ENCODE results near the gene UBE3A. TPM values are rescaled to one million over a fixed set of nuclear protein-coding genes. Genes with fewer than 3 reads are reported as not detected.

Gene UBE3A
- polyA plus RNA-seq, 2 of the 4 experiments (the other 2 are of a cell fraction): 22.3 to 42.2 TPM

GRCh38 chr15:25486051-25486450 is 47.2 kb upstream of the UBE3A start (continued):
- TF ChIP-seq REST (IDR thresholded peaks at IDR 0.05) (no peak), RARB (CRISPR knock-in tag; IDR thresholded peaks at IDR 0.05) (no peak), POLR2A (IDR thresholded peaks at IDR 0.05; ENCODE audit: low read length) (no peak)

- 14% methylated on average over 14 of the region's 14 CpGs for WGBS (ENCODE audit: missing lambda C conversion rate)
- no peak overlapping the region for H3K4me3 ChIP-seq
- ATAC-seq: no peak
- FAIRE-seq: no peak
- CTCF ChIA-PET: no interaction called here
- TF ChIP-seq EP300 (IDR thresholded peaks at IDR 0.05) (no peak), NPAS2 (CRISPR knock-in tag; IDR thresholded peaks at IDR 0.05; ENCODE audit: borderline replicate concordance) (no peak), PHF8 (IDR thresholded peaks at IDR 0.05; ENCODE audit: borderline replicate concordance, low read depth) (no peak), RNF2 (IDR thresholded peaks at IDR 0.05; ENCODE audit: borderline replicate concordance, low read depth) (no peak), REST (IDR thresholded peaks at IDR 0.05) (no peak), NFE2L2 (conservative IDR thresholded peaks at IDR 0.05; ENCODE audit: low read length) (no peak), MYC (IDR thresholded peaks at IDR 0.05; ENCODE audit: borderline replicate concordance, low read length) (no peak)
- no peaks in the 10 kb centered on the region for H3K4me1 ChIP-seq
- POLR2A ChIA-PET: no interaction called here
- no peak overlapping the region for H3K4me2 ChIP-seq
- H3K27ac ChIP-seq: no peak overlapping the region
- no peak for DNase-seq (ENCODE audit: low read depth in 1 of 2, low spot score in 1 of 2)
- H3K9me3 ChIP-seq: no peaks in the 10 kb centered on the region
Observed at GRCh38 chr15:25481208-25481859, 42.5 kb upstream of the UBE3A start.

GRCh38 chr15:25478313-25478712 is 39.5 kb upstream of the UBE3A start:
- ATAC-seq (no peak), FAIRE-seq (no peak), DNase-seq (ENCODE audit: low read depth in 1 of 2, low spot score in 1 of 2) (no peak)
- no peak overlapping the region for H3K4me2 ChIP-seq
- no peak overlapping the region for H3K4me3 ChIP-seq
- H3K27ac ChIP-seq: no peak overlapping the region
- no peaks in the 10 kb centered on the region for H3K9me3 ChIP-seq
- WGBS (ENCODE audit: missing lambda C conversion rate): 41% methylated on average over 3 of the region's 3 CpGs
- ChIA-PET POLR2A (no interaction called here), CTCF (interaction anchor here (0.6 kb wide), 1 partner anchor 980 kb away, joined by 3 read pairs; no protein-coding TSS in a partner anchor)
- no peaks in the 10 kb centered on the region for H3K4me1 ChIP-seq
- no peak for TF ChIP-seq KDM1A (IDR thresholded peaks at IDR 0.05; ENCODE audit: low read depth)
- TF ChIP-seq NFE2L2 (conservative IDR thresholded peaks at IDR 0.05; ENCODE audit: low read length): 0 out of 2 replicates have a peak, but pooled peaks have one; percentile 19
- TF ChIP-seq MAFK (IDR thresholded peaks at IDR 0.05; ENCODE audit: partially characterized antibody): peak; percentile 25

GRCh38 chr15:25477816-25478215 is 39.0 kb upstream of the UBE3A start:
- Histone ChIP-seq H3K4me3 (no peak overlapping the region), H3K9me3 (no peaks in the 10 kb centered on the region), H3K4me1 (no peaks in the 10 kb centered on the region), H3K4me2 (no peak overlapping the region), H3K27ac (no peak overlapping the region)
- ATAC-seq (no peak), DNase-seq (ENCODE audit: low read depth in 1 of 2, low spot score in 1 of 2) (no peak), FAIRE-seq (no peak)
- TF ChIP-seq MYC (IDR thresholded peaks at IDR 0.05; ENCODE audit: borderline replicate concordance, low read length): no peak
- no peak for TF ChIP-seq RAD21 (conservative IDR thresholded peaks at IDR 0.05 in 1 of 2, IDR thresholded peaks at IDR 0.05 in 1 of 2)
- 41% methylated on average over 5 of the region's 5 CpGs for WGBS (ENCODE audit: missing lambda C conversion rate)
- CTCF ChIA-PET: interaction anchor here (0.6 kb wide), 1 partner anchor 980 kb away, joined by 3 read pairs; no protein-coding TSS in a partner anchor
- POLR2A ChIA-PET: no interaction called here
